GM10248 (cell line): ENCODE results near the gene GFOD1.

Experiments
- CTCF ChIA-PET: fragments of 300-600 bp; sonication (Branson Sonifier 250); formaldehyde crosslinking; extraction: SDS; loops from one replicate; lab custom pipeline; 2021; ENCODE audit warnings: antibody characterized with exemption; lab: Yijun Ruan, JAX
- POLR2A ChIA-PET: fragments of 350-650 bp; sonication (Branson Sonifier 250); formaldehyde crosslinking; extraction: SDS; loops from one replicate; lab custom pipeline; 2020; ENCODE audit warnings: antibody characterized with exemption; lab: Yijun Ruan, JAX
- DNase-seq: peaks from one replicate; pipeline ENCODE4 v3.0.0; 2012; ENCODE audit errors: extremely low spot score
- TF ChIP-seq, protein P1 (sequence below): IDR thresholded peaks from 2 replicates; pipeline ENCODE4 v1.5.1; 2012; ENCODE audit warnings: mild to moderate bottlenecking, low read depth; ENCODE audit errors: extremely low read depth, missing control alignments, control extremely low read depth

The GFOD1 gene

DNA sequence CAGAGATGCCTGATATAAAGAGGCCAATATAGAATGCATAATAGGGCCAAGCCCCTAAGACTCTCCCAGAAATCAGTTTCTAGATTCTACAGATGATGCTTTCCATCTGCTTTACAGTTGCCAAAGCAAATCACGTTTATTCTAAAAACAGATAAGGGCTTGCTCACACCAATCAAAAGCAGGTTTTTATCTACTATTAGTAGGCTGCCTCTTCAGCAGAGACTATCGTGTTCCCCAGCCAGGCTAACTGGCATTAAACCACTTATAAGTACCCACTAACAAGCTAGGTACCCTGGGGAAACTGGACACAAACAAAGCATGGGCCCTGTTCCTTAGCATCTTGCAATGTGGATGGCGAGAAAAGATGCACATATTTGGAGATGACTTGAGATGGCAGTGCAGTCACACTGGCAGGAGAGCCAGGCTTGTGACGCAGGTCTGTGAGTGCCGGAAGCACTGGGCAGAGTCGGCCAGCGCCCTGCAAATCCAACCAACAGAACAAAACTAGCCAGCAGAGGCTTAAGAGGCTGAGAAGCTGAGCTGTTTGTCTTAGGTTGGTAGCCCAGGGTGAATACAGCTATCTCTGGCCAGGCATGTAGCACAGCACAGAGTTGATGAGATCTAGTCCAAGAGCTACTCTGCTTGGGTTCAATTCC lies 73.4 kb downstream of the GFOD1 start:
- DNase-seq = no peak
- POLR2A ChIA-PET = no interaction called here
- TF ChIP-seq, protein P1, sequence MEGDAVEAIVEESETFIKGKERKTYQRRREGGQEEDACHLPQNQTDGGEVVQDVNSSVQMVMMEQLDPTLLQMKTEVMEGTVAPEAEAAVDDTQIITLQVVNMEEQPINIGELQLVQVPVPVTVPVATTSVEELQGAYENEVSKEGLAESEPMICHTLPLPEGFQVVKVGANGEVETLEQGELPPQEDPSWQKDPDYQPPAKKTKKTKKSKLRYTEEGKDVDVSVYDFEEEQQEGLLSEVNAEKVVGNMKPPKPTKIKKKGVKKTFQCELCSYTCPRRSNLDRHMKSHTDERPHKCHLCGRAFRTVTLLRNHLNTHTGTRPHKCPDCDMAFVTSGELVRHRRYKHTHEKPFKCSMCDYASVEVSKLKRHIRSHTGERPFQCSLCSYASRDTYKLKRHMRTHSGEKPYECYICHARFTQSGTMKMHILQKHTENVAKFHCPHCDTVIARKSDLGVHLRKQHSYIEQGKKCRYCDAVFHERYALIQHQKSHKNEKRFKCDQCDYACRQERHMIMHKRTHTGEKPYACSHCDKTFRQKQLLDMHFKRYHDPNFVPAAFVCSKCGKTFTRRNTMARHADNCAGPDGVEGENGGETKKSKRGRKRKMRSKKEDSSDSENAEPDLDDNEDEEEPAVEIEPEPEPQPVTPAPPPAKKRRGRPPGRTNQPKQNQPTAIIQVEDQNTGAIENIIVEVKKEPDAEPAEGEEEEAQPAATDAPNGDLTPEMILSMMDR = no peak
- CTCF ChIA-PET = interaction anchor here (1.1 to 1.9 kb wide), 2 partner anchors 11 to 36 kb away, joined by 3 to 6 read pairs; no protein-coding TSS in a partner anchor

DNA sequence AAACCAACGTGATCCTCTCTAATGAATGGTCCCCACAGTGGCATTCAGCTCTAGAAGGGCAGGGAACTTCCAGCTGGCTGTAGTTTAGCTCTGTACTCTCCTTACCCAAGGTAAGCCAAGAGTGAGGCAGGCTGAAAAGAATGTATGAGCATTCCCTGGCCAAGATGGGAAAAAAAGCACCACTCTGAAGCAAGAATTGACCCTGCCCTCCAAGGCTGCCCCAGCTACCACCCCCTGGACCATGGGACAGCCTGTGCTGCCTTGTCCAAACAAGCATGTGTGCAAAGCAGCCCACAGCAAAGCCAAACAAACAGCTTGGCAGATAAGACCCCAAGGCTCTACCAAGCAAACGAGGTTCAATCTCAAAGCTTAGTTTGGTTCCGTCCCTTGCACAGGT lies 73.9 kb downstream of the GFOD1 start:
- TF ChIP-seq, protein P1 = no peak
- CTCF ChIA-PET = interaction anchor here (1.1 kb wide), 1 partner anchor 35 kb away, joined by 3 read pairs; no protein-coding TSS in a partner anchor
- no peak for DNase-seq
- POLR2A ChIA-PET = no interaction called here

DNA sequence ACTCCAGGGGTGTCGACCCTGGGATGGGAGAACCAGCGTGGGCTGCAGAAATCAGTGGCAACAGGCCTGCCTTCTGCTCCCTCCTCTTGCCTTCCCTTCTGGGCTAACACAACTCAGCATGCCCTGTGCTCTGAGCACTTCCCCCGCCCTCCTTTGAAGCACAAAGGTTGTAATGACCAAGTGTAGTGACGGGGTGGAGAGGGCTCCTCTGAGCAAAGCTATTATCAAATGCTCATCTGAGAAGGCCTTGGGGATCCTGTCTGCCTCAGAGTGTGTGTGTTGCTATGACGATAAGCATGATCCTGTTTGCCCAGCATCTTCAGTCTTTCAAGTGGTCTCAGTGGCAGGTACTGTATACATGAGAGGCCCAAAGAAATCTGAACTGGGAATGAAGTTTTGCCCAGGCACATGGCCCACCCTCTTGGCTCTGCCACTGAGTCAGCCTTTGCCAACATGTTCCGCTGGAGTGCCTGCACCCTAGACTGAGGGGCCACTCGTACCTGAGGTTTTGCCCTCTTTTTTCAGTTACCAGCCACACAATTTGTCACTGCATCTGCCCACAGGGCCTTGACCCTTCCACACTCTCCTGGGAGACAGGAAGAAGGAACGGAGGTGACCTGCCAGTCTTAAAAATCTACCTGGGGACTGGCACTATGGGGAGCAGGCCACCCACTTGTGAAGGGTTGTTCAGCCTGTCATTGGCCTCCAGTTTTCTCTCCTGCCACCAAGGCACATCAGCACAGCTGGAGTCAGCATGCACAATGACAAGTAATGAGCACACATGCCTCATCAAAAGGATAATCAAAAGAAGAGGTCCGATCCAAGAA lies 74.5 kb downstream of the GFOD1 start:
- TF ChIP-seq, protein P1 = no peak
- POLR2A ChIA-PET = no interaction called here
- DNase-seq = no peak
- CTCF ChIA-PET = interaction anchor here (1.5 to 2.6 kb wide), 3 partner anchors 9 to 50 kb away, joined by 3 to 25 read pairs (median 6); no protein-coding TSS in a partner anchor

DNA sequence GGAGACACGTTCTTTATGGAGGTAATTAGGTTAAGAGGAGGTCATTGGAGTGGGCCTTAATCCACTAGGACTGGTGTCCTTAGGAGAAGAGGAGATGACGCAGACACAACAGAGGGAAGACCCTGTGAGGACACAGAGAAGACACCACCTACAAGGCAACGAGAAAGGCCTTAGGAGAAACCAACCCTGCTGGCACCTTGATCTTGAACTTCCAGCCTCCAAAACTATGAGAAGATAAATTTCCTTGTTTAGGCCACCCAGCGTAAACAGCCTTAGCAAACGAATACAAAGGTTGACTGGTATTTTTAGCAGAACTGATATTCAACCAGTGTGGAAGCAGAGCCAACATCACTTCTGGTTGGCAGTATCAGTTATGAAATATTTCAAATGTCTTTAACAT lies 75.2 kb downstream of the GFOD1 start:
- TF ChIP-seq, protein P1 = no peak
- no peak for DNase-seq
- POLR2A ChIA-PET = no interaction called here
- CTCF ChIA-PET = interaction anchor here (0.9 to 2.6 kb wide), 6 partner anchors 10 to 80 kb away, joined by 3 to 25 read pairs (median 5); no protein-coding TSS in a partner anchor

DNA sequence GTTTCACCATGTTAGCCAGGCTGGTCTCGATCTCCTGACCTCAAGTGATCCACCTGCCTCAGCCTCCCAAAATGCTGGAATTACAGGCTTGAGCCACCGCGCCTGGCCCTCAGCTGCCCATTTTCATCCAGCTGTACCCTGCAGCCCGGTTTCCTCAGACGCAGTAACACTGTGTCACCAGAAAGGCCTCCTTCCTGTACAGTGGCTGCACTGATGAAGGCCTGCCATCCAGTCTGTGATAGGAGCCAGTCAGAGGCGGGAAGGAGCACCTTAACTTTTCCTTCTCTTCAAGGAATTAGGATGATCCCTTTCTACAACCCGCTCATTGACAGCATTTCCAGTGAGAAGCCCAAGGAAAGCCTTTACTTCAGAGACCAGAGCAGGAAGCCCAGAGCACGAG lies 75.9 kb downstream of the GFOD1 start:
- TF ChIP-seq, protein P1 = no peak
- no peak for DNase-seq
- CTCF ChIA-PET = interaction anchor here (0.9 to 2.6 kb wide), 7 partner anchors 11 to 127 kb away, joined by 3 to 25 read pairs (median 4); no protein-coding TSS in a partner anchor
- POLR2A ChIA-PET = no interaction called here

DNA sequence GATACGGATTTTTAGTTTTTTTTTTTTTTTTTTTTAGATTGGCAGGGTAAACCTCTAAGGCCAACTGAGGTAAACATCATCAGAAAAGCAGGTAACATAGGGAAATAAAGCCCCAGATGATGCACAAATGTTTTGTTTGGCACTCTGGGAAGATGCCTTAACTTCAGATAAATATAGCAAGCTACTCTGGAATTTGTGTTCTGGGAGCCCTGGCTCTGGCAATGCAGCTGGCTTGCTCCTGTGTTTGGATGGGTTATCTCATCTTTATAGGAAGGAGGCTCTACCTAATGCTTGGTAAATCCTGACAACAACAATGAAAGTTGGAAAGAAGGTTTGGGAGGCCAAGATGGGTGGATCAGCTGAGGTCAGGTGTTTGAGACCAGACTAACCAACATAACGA lies 77.4 kb downstream of the GFOD1 start:
- ChIA-PET CTCF (interaction anchor here (1.4 to 2.6 kb wide), 3 partner anchors 12 to 128 kb away, joined by 3 to 25 read pairs (median 7); no protein-coding TSS in a partner anchor), POLR2A (no interaction called here)
- DNase-seq = no peak
- TF ChIP-seq, protein P1 = no peak
